Endothelial cell (in vitro differentiated cells): ENCODE data around the gene MAP1B. TPM values are rescaled to one million over a fixed set of nuclear protein-coding genes. Genes with fewer than 3 reads are reported as not detected.

Source experiments
- DNase-seq: peaks from one replicate; pipeline ENCODE4 v3.0.0; 2021; ENCODE audit warnings: low spot score
- H3K27ac Mint-ChIP-seq: one replicate; pipeline ENCODE4 v1.8.0; 2021; ENCODE audit warnings: mixed read lengths, inconsistent platforms; ENCODE audit not compliant: unreplicated experiment
- H3K27me3 Mint-ChIP-seq: one replicate; pipeline ENCODE4 v1.8.0; 2021; ENCODE audit warnings: mild to moderate bottlenecking, moderate library complexity, mixed read lengths, inconsistent platforms; ENCODE audit not compliant: unreplicated experiment
- H3K36me3 Mint-ChIP-seq: one replicate; pipeline ENCODE4 v1.8.0; 2021; ENCODE audit warnings: mild to moderate bottlenecking, low read depth, mixed read lengths, inconsistent platforms; ENCODE audit not compliant: unreplicated experiment
- H3K4me1 Mint-ChIP-seq: one replicate; pipeline ENCODE4 v1.8.0; 2021; ENCODE audit warnings: mild to moderate bottlenecking, mixed read lengths, inconsistent platforms; ENCODE audit not compliant: unreplicated experiment
- H3K4me3 Mint-ChIP-seq: one replicate; pipeline ENCODE4 v1.8.0; 2021; ENCODE audit warnings: mild to moderate bottlenecking, mixed read lengths, inconsistent platforms; ENCODE audit not compliant: unreplicated experiment
- H3K9me3 Mint-ChIP-seq: one replicate; pipeline ENCODE4 v1.8.0; 2021; ENCODE audit warnings: mixed read lengths, inconsistent platforms; ENCODE audit not compliant: unreplicated experiment
- total RNA-seq: library from RNA; stranded (reverse); fragmentation: NEBNext Ultra II Directional; extraction: Animal tissue kit (Norgen Biotek cat#: 25700); gene quantifications from one replicate; pipeline ENCODE4 v1.2.1, GENCODE V29; 2021; ENCODE audit not compliant: unreplicated experiment
- TF ChIP-seq, protein P1 (sequence below): fragments of 200-600 bp; sonication (generic); IDR thresholded peaks from one replicate; pipeline ENCODE4 v1.5.0; 2021; ENCODE audit warnings: antibody characterized with exemption; ENCODE audit not compliant: unreplicated experiment

MAP1B gene
- total RNA-seq, 1 donor from 2014 or later, result 251 TPM

- DNase-seq, result no peak
- Mint-ChIP-seq H3K27ac (no peak overlapping the region), H3K27me3 (peaks cover 2% of the 10 kb centered on the region), H3K4me3 (no peak overlapping the region), H3K36me3 (peaks cover 47% of the 10 kb centered on the region), H3K4me1 (peaks cover 5% of the 10 kb centered on the region), H3K9me3 (no peaks in the 10 kb centered on the region)
- TF ChIP-seq, protein P1, sequence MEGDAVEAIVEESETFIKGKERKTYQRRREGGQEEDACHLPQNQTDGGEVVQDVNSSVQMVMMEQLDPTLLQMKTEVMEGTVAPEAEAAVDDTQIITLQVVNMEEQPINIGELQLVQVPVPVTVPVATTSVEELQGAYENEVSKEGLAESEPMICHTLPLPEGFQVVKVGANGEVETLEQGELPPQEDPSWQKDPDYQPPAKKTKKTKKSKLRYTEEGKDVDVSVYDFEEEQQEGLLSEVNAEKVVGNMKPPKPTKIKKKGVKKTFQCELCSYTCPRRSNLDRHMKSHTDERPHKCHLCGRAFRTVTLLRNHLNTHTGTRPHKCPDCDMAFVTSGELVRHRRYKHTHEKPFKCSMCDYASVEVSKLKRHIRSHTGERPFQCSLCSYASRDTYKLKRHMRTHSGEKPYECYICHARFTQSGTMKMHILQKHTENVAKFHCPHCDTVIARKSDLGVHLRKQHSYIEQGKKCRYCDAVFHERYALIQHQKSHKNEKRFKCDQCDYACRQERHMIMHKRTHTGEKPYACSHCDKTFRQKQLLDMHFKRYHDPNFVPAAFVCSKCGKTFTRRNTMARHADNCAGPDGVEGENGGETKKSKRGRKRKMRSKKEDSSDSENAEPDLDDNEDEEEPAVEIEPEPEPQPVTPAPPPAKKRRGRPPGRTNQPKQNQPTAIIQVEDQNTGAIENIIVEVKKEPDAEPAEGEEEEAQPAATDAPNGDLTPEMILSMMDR, result no peak
Observed at GRCh38 chr5:72189146-72189545, 81.9 kb downstream of the MAP1B start.

GRCh38 chr5:72191404-72191803 lies 84.1 kb downstream of the MAP1B start:
- Mint-ChIP-seq H3K9me3 (no peaks in the 10 kb centered on the region), H3K36me3 (peaks cover 62% of the 10 kb centered on the region), H3K4me1 (peaks cover 18% of the 10 kb centered on the region), H3K27me3 (peaks cover 2% of the 10 kb centered on the region), H3K27ac (no peak overlapping the region), H3K4me3 (peak overlapping the region; percentile 22)
- no peak for DNase-seq
- TF ChIP-seq, protein P1, result no peak

- TF ChIP-seq, protein P1, result no peak
- H3K36me3 Mint-ChIP-seq, result peaks cover 85% of the 10 kb centered on the region
- peaks cover 5% of the 10 kb centered on the region for H3K27me3 Mint-ChIP-seq
- peak overlapping the region; percentile 63 for H3K4me3 Mint-ChIP-seq
- H3K9me3 Mint-ChIP-seq, result no peaks in the 10 kb centered on the region
- peaks cover 23% of the 10 kb centered on the region for H3K4me1 Mint-ChIP-seq
- no peak for DNase-seq
- no peak overlapping the region for H3K27ac Mint-ChIP-seq
Observed at GRCh38 chr5:72194846-72195245, 87.6 kb downstream of the MAP1B start.

- DNase-seq, result no peak
- Mint-ChIP-seq H3K9me3 (no peaks in the 10 kb centered on the region), H3K4me1 (peaks cover 23% of the 10 kb centered on the region), H3K27me3 (peaks cover 5% of the 10 kb centered on the region), H3K36me3 (peaks cover 92% of the 10 kb centered on the region), H3K27ac (no peak overlapping the region), H3K4me3 (peak overlapping the region; percentile 63)
- TF ChIP-seq, protein P1, result no peak
Observed at GRCh38 chr5:72195581-72195980, 88.3 kb downstream of the MAP1B start.

GRCh38 chr5:72197393-72197792 lies 90.1 kb downstream of the MAP1B start:
- H3K4me3 Mint-ChIP-seq, result peak overlapping the region; percentile 21
- TF ChIP-seq, protein P1, result no peak
- peaks cover 23% of the 10 kb centered on the region for H3K4me1 Mint-ChIP-seq
- H3K27me3 Mint-ChIP-seq, result peaks cover 5% of the 10 kb centered on the region
- no peaks in the 10 kb centered on the region for H3K9me3 Mint-ChIP-seq
- peaks cover 88% of the 10 kb centered on the region for H3K36me3 Mint-ChIP-seq
- H3K27ac Mint-ChIP-seq, result no peak overlapping the region
- DNase-seq, result no peak
